Measurements from ENCODE around the gene ENTPD8.
"Not testable (repeated sequence)": the region's sequence is repeated elsewhere in the genome, so short reads cannot be mapped to it uniquely, and the experiment has no call there.

Gene ENTPD8

GRCh38 chr9:137457406-137458193, 16.4 kb upstream of the ENTPD8 start:
- no peak for DNase-seq

- DNase-seq = no peak
Observed at GRCh38 chr9:137456864-137457405, 15.8 kb upstream of the ENTPD8 start.

GRCh38 chr9:137456061-137456863, 15.1 kb upstream of the ENTPD8 start:
- no peak for DNase-seq

DNA sequence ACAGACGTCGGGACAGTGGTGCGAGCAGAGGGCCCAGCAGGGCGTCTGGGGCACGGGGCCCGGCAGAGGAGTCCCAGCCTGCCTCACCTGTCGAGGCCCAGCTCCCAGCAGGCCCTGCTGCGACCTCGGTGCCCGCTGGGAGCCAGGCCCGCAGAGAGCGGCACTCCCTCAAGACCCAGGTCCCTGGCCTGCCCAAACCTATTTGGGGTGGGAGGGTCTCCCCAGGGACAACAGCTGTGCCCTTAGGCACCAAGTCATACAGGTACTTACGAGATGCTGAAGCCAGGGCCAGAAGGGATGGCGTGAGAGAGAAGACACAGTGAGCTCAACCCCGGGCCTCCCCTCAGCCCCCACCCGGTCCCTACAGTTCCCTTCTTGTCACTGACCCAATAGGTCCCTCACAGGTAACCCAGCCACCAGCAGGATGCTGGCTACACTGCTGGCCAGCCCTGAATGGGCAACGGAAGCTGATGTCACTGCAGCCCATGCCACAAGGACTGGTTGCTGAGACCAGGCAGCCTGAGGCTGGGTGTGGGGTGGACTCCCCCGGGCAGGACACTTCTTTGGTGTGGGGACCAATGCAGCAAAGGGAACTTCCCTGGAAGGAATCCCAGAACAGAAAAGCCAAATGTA, 14.3 kb upstream of the ENTPD8 start:
- DNase-seq = no peak

DNA sequence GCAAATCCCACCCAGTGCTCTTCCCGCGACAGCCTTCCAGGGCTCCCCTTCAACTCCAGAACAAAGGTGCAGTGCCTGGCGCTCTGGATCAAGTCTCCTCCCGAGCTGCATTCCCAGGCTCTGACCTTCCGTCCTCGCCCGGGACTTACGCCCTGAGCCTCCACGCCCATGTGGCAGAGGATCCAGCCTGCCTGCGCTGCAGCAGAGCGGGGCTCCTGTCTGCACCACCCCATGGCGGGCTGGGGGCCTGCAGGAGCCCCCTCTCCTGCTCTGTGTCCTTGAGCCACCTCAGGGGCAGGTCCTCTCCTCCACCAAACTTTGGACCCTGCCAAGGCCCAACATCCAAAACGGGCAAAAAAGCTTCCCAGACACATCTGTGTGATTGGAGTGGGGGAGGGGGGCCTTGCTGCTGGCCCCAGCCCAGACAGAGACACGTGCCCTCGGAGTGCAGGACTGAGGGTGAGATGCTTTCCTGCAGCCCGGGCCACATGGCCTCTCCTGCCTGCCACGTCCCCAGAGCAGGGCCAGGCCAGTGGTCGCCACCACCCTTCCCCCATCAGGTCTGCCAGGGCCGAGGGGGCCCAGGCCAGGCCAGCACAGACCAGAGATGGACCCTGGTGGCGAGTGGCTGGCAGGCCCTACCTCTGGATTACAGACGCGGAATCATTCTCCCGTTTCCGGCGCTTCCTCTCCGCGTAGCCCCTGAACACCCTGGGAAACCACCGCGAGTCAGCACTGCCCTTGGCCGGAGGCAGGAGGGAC, 13.6 kb upstream of the ENTPD8 start:
- DNase-seq = no peak

DNA sequence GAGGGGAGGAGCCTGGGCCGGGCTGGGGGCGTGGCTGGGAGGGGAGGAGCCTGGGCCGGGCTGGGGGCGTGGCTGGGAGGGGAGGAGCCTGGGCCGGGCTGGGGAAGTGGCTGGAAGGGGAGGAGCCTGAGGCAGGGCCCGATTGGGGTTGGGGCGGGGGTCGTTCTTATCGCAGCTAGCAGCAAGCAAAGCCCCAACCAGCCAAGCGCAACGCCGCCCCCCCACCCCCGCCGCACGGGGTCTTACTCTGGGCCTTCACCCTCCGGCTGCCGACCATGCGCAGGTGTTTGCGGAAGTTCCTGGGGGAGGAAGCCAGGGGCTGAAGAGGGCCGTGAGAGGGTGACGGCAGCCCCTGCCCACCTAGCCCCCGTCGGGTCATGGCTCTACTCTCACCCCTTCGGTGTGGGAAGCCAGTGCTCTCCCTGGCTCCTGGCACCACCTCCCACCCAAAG, 13.0 kb upstream of the ENTPD8 start:
- DNase-seq = no peak

DNA sequence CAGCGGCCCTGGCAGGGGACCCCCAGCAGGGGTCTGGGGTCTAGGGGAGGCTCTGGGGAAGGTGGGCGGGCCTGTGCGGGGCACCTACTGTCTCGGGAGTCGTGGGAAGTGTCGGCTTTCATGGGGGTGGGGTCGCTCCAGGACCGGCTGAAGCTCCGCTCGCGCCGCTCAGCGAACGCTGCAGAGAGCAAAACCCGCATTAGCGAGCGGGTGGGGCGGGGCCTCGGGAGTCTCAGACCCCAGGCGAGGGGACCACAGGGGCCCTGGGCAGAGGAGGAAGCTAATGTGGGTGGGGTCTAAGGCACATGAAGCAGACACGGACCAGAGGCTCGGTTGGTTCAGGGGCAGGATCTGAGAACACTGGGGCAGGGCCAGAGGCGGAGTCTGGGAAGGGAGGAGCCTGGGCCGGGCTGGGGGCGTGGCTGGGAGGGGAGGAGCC, 12.5 kb upstream of the ENTPD8 start:
- DNase-seq = no peak

GRCh38 chr9:137452761-137453642, 11.8 kb upstream of the ENTPD8 start:
- DNase-seq = no peak

GRCh38 chr9:137452006-137452760, 11.0 kb upstream of the ENTPD8 start:
- DNase-seq = no peak

GRCh38 chr9:137451264-137452005, 10.3 kb upstream of the ENTPD8 start:
- not testable (repeated sequence) for DNase-seq

GRCh38 chr9:137450539-137451222, 9.5 kb upstream of the ENTPD8 start:
- not testable (repeated sequence) for DNase-seq

DNA sequence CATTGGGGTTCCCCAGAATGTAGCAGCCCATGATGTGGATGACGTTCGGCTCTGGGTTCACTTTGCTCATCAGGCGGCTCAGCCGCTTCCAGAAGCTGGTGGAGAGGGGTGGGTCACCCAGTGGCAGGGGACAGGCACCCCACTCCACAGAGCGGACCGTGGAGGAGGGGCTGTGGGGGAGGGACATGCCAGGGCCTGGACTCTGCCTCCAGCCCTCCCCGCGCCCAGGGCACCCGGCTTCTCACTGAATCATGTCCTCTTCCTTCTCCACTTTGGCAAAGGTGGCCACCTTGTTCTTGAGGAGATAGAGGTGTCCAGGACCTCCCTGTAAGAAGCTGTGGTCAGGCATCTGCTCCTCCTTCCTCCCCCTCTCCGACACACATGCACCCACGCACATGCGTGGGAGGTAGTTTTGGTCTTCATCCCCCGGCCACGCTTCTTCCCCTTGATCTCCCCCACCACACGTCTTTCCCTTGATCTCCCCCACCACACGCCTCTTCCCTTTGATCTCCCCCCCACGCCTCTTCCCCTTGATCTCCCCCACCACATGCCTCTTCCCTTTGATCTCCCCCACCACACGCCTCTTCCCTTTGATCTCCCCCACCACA, 8.9 kb upstream of the ENTPD8 start:
- no peak for DNase-seq

GRCh38 chr9:137449081-137449844, 8.1 kb upstream of the ENTPD8 start:
- DNase-seq = no peak

DNA sequence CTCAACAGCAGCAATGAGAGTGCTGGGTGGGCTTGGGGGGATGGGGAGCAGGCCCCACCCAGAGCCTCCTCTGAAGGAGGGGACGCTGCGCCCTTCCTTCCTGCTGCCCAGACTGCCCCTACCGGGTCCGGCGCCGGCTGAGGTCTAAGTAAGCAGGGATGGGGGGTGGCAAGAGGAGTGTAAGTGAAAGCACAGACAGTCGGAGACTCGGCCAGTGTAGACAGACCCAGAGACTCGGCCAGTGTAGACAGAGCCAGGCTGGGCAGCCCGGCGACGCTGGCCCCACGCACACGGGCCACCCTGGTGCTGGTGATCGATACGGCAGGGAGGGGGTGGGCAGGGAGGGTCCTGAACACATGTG, 7.4 kb upstream of the ENTPD8 start:
- DNase-seq = no peak

- DNase-seq = no peak
Observed at GRCh38 chr9:137447722-137448601, 6.8 kb upstream of the ENTPD8 start.

DNA sequence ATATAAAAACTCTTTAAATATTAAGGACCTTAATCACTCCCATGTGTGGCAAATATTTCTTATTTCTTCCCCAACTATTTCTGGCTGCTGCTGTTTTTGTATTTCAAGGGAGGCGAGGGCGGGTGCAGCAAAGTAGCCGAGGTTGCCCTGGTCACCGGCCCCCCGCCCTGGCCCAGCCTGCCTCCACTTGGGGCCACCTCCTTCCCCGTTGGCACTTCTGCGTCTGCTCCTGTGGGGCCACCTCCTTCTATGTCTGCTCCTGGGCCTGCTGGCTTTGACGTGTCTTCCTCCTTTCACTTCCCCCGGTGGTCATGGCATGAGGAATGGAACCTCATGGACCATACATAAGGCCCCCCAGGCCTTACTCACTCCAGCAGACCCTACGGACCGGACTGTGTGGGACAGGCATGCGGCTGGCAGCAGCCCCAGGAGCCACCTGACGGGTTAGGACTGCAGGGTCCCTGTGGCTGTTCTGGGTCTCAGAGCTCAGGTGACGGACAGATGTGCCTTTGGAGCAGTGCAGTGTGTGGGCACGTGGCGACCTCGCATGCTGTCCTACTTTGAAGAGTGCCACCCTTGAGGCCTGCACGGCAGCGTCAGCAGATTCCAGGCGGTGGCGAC, 5.8 kb upstream of the ENTPD8 start:
- DNase-seq = no peak
